Mucosa of descending colon (tissue), 3 donors: ENCODE results near the gene NELFA. TPM values are rescaled to one million over a fixed set of nuclear protein-coding genes. Genes with fewer than 3 reads are reported as not detected.

Source experiments
- ATAC-seq: fragments of 200-7000 bp; cut with Tn5 transposase; one replicate; pipeline ENCODE4 v1.9.1; 2020; ENCODE audit warnings: mild to moderate bottlenecking, moderate library complexity
- DNase-seq, 3 donors: peaks; one replicate each; pipeline ENCODE4 v3.0.0-alpha.2; 2020
- H3K36me3 ChIP-seq: fragments of 200-600 bp; one replicate; pipeline ENCODE4 v1.8.0; 2021; ENCODE audit warnings: low read depth, mild to moderate bottlenecking
- H3K4me1 ChIP-seq: fragments of 200-600 bp; one replicate; pipeline ENCODE4 v1.8.0; 2021; ENCODE audit warnings: low read depth, mild to moderate bottlenecking
- H3K4me3 ChIP-seq: fragments of 200-600 bp; one replicate; pipeline ENCODE4 v1.8.0; 2021; ENCODE audit warnings: mild to moderate bottlenecking
- H3K9me3 ChIP-seq: fragments of 200-600 bp; one replicate; pipeline ENCODE4 v1.8.0; 2021; ENCODE audit warnings: mild to moderate bottlenecking
- intact Hi-C, 2 donors: fragments of 100-400 bp; cut with DNase I in 1 of 2; cut with micrococcal nuclease in 1 of 2; formaldehyde crosslinking; loops; one replicate each; pipeline versions ENCODE4 v1.11.0 to v1.11.1; 2022; cut with DNase I, micrococcal nuclease
- total RNA-seq, 3 donors: library from RNA; stranded (reverse); fragmentation: NEBNext Ultra II Directional in 2 of 3; extraction: Animal tissue kit (Norgen Biotek cat#: 25700) in 2 of 3; gene quantifications; one replicate each; pipeline versions ENCODE4 v1.2.1 to v1.2.4, GENCODE V29; 2021 to 2023
- TF ChIP-seq, protein P1 (sequence below): fragments of 200-600 bp; IDR thresholded peaks from one replicate; pipeline ENCODE4 v1.8.0; 2022; ENCODE audit warnings: antibody characterized with exemption, mild to moderate bottlenecking
- donor health status: DM: no; HTN: no; CAD: no; lungs with moderate emphysema.
- donor health status: DM: no; HTN: no; CAD: no.
- donor health status: DM: no; HTN: yes; CAD: no.

NELFA gene
- total RNA-seq, 3 donors from 2014 or later, result 31.1 to 34.2 (median 31.5) TPM

DNA sequence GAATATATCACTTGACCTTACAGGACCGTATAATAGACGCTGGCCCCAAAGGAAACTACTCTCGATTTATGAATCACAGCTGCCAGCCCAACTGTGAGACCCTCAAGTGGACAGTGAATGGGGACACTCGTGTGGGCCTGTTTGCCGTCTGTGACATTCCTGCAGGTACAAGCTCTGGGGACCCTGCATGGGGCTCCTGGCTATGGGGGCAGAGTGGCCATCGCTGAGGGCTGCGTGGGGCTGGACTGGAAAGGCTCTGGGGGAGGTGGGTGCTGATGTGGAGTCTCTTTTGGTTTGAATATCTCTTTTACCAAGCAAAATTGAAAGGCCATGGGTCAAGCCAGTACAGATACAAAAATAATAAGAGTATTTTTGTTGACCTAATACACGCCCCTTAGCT lies 33.9 kb downstream of the NELFA start:
- no peaks in the 10 kb centered on the region for H3K4me1 ChIP-seq
- DNase-seq, result no peak
- H3K36me3 ChIP-seq, result peaks cover 5% of the 10 kb centered on the region

DNA sequence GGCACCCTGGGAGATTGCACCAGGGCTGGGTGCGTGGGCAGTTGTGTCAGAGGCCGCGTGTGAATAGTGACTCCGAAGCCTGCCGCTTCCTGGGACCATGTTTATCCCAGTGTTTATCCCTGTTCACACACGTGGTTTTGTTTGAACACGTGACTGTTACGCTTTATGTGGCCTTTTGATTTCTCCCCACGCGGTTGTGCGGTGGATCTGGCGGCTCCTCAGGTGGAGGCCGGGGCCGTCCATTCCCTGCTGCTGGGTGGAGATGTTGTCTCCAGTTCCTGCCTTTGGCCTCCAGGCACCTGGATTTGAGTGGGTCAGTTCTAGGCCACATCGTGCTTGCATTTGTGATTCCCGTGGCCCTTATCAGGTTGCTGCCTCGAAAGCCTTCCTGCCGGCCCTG lies 35.1 kb downstream of the NELFA start:
- intact Hi-C loops, result no loop called here
- no peak for ATAC-seq
- Histone ChIP-seq H3K36me3 (peaks cover 5% of the 10 kb centered on the region), H3K4me1 (no peaks in the 10 kb centered on the region), H3K4me3 (no peak overlapping the region), H3K9me3 (no peaks in the 10 kb centered on the region)
- TF ChIP-seq, protein P1, sequence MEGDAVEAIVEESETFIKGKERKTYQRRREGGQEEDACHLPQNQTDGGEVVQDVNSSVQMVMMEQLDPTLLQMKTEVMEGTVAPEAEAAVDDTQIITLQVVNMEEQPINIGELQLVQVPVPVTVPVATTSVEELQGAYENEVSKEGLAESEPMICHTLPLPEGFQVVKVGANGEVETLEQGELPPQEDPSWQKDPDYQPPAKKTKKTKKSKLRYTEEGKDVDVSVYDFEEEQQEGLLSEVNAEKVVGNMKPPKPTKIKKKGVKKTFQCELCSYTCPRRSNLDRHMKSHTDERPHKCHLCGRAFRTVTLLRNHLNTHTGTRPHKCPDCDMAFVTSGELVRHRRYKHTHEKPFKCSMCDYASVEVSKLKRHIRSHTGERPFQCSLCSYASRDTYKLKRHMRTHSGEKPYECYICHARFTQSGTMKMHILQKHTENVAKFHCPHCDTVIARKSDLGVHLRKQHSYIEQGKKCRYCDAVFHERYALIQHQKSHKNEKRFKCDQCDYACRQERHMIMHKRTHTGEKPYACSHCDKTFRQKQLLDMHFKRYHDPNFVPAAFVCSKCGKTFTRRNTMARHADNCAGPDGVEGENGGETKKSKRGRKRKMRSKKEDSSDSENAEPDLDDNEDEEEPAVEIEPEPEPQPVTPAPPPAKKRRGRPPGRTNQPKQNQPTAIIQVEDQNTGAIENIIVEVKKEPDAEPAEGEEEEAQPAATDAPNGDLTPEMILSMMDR, result no peak
- DNase-seq, result no peak

More for the DNA sequence above, 33.9 kb downstream of the NELFA start:
- TF ChIP-seq, protein P1, result no peak
- H3K4me3 ChIP-seq, result no peak overlapping the region
- intact Hi-C loops, result no loop called here
- H3K9me3 ChIP-seq, result no peaks in the 10 kb centered on the region
- ATAC-seq, result no peak

DNA sequence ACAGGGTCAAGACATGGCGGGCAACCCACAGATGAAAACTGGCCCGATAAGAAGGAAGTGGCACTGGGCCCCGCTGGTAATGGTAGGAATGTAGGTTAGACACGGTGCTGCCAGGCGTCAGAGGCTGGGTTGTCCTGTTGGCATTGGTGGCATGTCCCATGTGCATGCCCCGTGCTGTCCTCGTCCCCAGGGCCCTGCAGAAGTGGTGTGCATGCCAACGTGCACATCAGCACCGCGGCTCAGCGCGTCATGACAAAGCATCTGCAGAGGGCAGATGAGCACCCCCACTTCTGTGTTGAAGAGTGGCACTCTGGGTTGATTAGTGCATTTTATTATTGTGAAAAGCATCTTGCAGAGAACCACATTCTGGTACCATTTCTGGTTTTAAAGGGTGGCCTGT lies 35.6 kb downstream of the NELFA start:
- H3K4me3 ChIP-seq, result no peak overlapping the region

DNA sequence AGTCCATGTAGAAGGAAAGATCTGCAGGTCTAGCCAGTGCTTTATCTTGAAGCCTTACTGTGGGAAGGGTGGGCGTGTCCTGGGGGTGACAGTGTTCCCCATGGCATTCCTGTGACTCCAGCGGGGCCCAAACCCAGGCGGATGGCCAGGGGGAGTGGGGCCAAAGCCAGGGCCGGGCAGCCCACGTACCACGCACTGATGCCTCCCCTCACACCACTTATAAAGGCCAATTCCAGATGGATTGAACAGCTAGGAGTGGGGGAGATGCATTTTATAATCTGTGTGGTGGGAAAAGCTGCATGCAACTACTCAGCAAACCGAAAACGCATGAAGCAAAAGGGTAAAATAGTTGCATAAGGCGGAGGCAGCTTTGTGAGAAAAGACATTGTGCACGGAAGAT lies 36.4 kb downstream of the NELFA start:
- Histone ChIP-seq H3K4me3 (no peak overlapping the region), H3K36me3 (no peaks in the 10 kb centered on the region), H3K4me1 (no peaks in the 10 kb centered on the region), H3K9me3 (no peaks in the 10 kb centered on the region)
- DNase-seq, result no peak
- TF ChIP-seq, protein P1, result no peak
- no peak for ATAC-seq
- intact Hi-C loops, result no loop called here

More for the DNA sequence above, 35.6 kb downstream of the NELFA start:
- Histone ChIP-seq H3K4me1 (no peaks in the 10 kb centered on the region), H3K36me3 (peaks cover 2% of the 10 kb centered on the region), H3K9me3 (no peaks in the 10 kb centered on the region)
- TF ChIP-seq, protein P1, result no peak
- intact Hi-C loops, result no loop called here
- DNase-seq (no peak), ATAC-seq (no peak)

DNA sequence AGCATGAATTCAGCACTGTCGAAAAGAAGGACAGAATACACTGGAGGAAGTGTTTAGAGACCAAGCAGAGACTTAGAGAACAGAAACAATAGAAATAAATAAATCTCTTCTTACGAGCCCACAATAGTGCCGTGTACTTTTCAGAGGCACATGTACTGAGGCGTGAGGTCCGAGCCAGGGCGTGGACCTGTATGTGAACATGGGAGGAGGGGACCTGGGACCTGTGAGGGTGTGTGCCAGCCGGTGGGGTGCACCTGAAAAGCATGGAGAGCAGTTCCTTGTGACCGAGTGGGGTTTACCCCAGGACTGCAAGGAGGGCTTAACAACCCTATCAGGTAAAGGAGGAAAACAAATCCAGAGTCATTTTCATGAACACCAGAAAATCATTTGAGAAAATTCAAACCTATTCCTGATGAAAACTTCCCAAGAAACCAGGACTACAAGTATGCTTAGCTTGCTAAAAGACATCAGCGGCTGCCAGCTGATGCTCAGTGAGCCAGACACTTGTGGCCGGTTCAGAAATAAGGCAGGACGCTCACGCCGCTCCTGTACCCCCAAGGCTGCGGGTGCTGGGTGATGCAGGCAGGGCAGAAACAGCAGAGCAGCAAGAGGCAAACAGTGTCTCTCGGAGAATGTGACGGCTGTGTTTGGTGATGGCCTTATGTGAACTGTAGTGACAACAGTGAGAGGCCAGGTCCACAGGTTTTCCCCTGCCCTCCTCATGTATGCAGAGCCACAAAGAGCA lies 37.1 kb downstream of the NELFA start:
- DNase-seq (no peak), ATAC-seq (no peak)
- Histone ChIP-seq H3K4me3 (no peak overlapping the region), H3K9me3 (no peaks in the 10 kb centered on the region), H3K4me1 (no peaks in the 10 kb centered on the region), H3K36me3 (no peaks in the 10 kb centered on the region)
- intact Hi-C loops, result no loop called here
- TF ChIP-seq, protein P1, result no peak

- TF ChIP-seq, protein P1, result no peak
- Histone ChIP-seq H3K9me3 (no peaks in the 10 kb centered on the region), H3K4me3 (no peak overlapping the region), H3K36me3 (no peaks in the 10 kb centered on the region), H3K4me1 (no peaks in the 10 kb centered on the region)
- intact Hi-C loops, result no loop called here
- ATAC-seq (no peak), DNase-seq (no peak)
Measured at GRCh38 chr4:1970926-1971325, 37.8 kb downstream of the NELFA start.
